Karpas-422 (cell line): Measurements from ENCODE around the gene CDCP1. TPM values are rescaled to one million over a fixed set of nuclear protein-coding genes. Genes with fewer than 3 reads are reported as not detected.

ENCODE experiments used
- DNase-seq: peaks from one replicate; pipeline ENCODE4 v3.0.0-alpha.2; 2015
- H2AFZ ChIP-seq: fragments of 200-600 bp; sonication (generic); 2 replicates; pipeline ENCODE4 v1.6.1; 2014; ENCODE audit warnings: antibody characterized with exemption, low read length, mixed read lengths
- H3K27ac ChIP-seq: fragments of 200-600 bp; sonication (generic); 2 replicates; pipeline ENCODE4 v1.5.1; 2014; ENCODE audit warnings: mild to moderate bottlenecking, low read length, moderate library complexity
- H3K27me3 ChIP-seq: fragments of 200-600 bp; sonication (generic); 2 replicates; pipeline ENCODE4 v1.6.1; 2014; ENCODE audit warnings: low read length, mixed read lengths
- H3K36me3 ChIP-seq: fragments of 200-600 bp; sonication (generic); 2 replicates; pipeline ENCODE4 v1.6.1; 2014; ENCODE audit warnings: low read length, mixed read lengths; ENCODE audit not compliant: insufficient read depth
- H3K4me1 ChIP-seq: fragments of 200-600 bp; sonication (generic); 2 replicates; pipeline ENCODE4 v1.6.1; 2014; ENCODE audit warnings: mild to moderate bottlenecking, low read length, mixed read lengths
- H3K4me2 ChIP-seq: fragments of 200-600 bp; sonication (generic); 2 replicates; pipeline ENCODE4 v1.6.1; 2014; ENCODE audit warnings: low read length, low read depth, mild to moderate bottlenecking; ENCODE audit not compliant: poor library complexity, severe bottlenecking
- H3K4me3 ChIP-seq: fragments of 200-600 bp; sonication (generic); 2 replicates; pipeline ENCODE4 v1.5.1; 2014; ENCODE audit warnings: mild to moderate bottlenecking, antibody characterized with exemption, low read length, mixed read lengths
- H3K79me2 ChIP-seq: fragments of 200-600 bp; sonication (generic); 2 replicates; pipeline ENCODE4 v1.6.1; 2014; ENCODE audit warnings: mild to moderate bottlenecking, low read length, mixed read lengths
- H3K9ac ChIP-seq: fragments of 200-600 bp; sonication (generic); 2 replicates; pipeline ENCODE4 v1.6.0; 2014; ENCODE audit warnings: low read length
- H3K9me2 ChIP-seq: fragments of 200-600 bp; sonication (generic), shearing (Covaris generic); replicated peaks from 2 replicates; pipeline ENCODE4 v1.6.0; 2014; ENCODE audit warnings: mild to moderate bottlenecking, low read length, moderate library complexity; ENCODE audit not compliant: insufficient read depth
- H3K9me3 ChIP-seq: fragments of 300-700, 200-600 bp; sonication (generic); 2 replicates; pipeline ENCODE4 v1.6.1; 2014; ENCODE audit warnings: low read length, mixed read lengths
- H4K20me1 ChIP-seq: fragments of 200-600 bp; sonication (generic); 2 replicates; pipeline ENCODE4 v1.6.1; 2014; ENCODE audit warnings: mild to moderate bottlenecking, antibody characterized with exemption, low read length, low read depth; ENCODE audit not compliant: insufficient read depth
- total RNA-seq: library from RNA; depleted of rRNA; stranded (reverse); fragments of >200 nt; shearing (Covaris generic); gene quantifications from 2 replicates; pipeline ENCODE4 v1.2.3, GENCODE V29; 2014; ENCODE audit warnings: low replicate concordance

CDCP1 gene
- total RNA-seq, 1 experiment from 2014 or later: not detected

DNA sequence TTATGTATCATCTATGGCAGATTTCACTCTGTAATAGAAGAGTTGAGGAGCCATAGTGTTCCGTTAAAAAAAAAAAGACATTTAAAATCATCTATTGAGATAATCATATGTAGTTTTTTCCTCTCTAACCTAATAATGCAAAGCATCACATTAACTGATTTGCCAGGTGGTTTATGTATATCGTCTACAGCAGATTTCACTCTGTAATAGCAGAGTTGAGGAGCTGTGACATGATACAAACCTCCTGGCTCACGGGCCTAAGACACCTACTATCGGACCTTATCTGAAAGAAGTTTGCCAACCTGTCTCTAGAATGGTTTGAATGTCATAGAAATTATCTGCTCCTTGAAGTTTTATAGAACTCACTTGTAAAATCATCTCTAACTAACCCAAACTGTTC is 29.8 kb downstream of the CDCP1 start:
- Histone ChIP-seq H3K4me2 (no peak overlapping the region), H3K27me3 (no peaks in the 10 kb centered on the region), H3K27ac (no peak overlapping the region), H3K4me1 (peaks cover 9% of the 10 kb centered on the region), H2AFZ (no peak overlapping the region), H3K79me2 (no peaks in the 10 kb centered on the region), H3K9ac (no peak overlapping the region), H4K20me1 (no peaks in the 10 kb centered on the region), H3K4me3 (no peak overlapping the region), H3K36me3 (no peaks in the 10 kb centered on the region), H3K9me2 (no peaks in the 10 kb centered on the region), H3K9me3 (no peaks in the 10 kb centered on the region)
- no peak for DNase-seq

DNA sequence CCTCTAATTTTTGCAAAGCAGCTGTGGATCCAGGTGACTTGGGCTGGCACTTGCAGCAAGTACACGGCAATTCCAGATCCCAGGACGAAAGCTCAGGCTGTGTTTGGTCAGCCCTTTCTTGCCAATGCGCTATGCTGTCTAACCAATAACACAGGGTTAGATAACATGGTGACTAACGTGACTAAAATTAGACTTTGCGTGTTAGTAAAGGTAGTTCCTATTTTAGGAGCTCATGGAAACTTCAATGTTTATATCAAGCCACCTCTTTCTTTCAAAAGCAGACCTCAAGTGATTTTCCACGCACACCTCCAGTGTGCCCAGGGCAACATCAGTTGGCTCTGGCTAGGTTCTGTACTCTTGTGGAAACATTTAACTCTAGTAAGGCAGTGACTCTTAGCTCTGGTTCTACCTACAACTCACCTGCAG is 32.5 kb downstream of the CDCP1 start:
- H3K79me2 ChIP-seq: no peaks in the 10 kb centered on the region

DNA sequence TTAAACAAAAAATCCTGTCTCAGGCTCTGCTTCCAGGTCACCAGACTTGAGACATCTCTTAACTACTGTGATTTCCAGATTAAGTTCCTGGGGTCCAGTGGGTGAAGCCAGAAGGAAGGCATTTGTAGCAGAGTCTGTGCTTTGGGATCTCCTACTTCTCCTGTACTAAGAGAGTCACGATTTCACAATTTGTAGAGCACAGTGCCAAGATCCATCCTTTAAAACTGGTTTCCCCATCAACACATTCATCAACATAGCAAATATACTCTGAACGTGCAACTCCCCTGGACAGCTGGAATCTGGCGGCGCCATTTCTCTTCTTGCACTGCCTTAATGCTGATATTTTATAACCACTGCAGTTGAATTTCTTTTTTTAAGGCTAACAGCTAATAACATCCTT is 33.2 kb downstream of the CDCP1 start:
- H2AFZ ChIP-seq: no peak overlapping the region

More for the DNA sequence above, 32.5 kb downstream of the CDCP1 start:
- H3K9ac ChIP-seq: no peak overlapping the region
- no peak overlapping the region for H2AFZ ChIP-seq
- H3K4me3 ChIP-seq: no peak overlapping the region
- DNase-seq: no peak
- no peaks in the 10 kb centered on the region for H4K20me1 ChIP-seq
- H3K9me3 ChIP-seq: no peaks in the 10 kb centered on the region
- no peaks in the 10 kb centered on the region for H3K27me3 ChIP-seq
- peaks cover 9% of the 10 kb centered on the region for H3K4me1 ChIP-seq
- no peak overlapping the region for H3K4me2 ChIP-seq
- no peak overlapping the region for H3K27ac ChIP-seq
- no peaks in the 10 kb centered on the region for H3K9me2 ChIP-seq
- H3K36me3 ChIP-seq: no peaks in the 10 kb centered on the region

DNA sequence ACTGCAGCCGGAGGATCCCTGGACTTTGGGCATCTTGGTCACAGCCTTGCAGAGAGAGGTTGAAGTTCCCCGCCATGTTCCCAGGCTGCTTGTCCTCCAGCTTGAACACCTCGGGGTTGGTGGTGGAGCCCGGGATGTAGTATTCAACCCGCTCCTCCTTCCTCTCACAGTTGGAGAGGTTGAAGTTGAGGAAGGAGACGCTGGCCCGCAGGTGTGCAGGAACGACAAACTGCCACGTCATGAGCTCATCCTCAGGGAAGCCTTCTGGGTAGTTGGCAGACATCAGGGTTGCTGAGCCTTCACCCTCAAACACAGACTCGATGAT is 35.7 kb downstream of the CDCP1 start:
- H3K4me2 ChIP-seq: no peak overlapping the region
- H3K9me3 ChIP-seq: no peaks in the 10 kb centered on the region
- H3K27ac ChIP-seq: no peak overlapping the region
- H2AFZ ChIP-seq: no peak overlapping the region
- DNase-seq: no peak
- no peak overlapping the region for H3K4me3 ChIP-seq
- no peaks in the 10 kb centered on the region for H3K79me2 ChIP-seq
- no peak overlapping the region for H3K9ac ChIP-seq
- no peaks in the 10 kb centered on the region for H3K9me2 ChIP-seq
- no peaks in the 10 kb centered on the region for H4K20me1 ChIP-seq
- no peaks in the 10 kb centered on the region for H3K27me3 ChIP-seq
- H3K36me3 ChIP-seq: no peaks in the 10 kb centered on the region
- peaks cover 2% of the 10 kb centered on the region; the same call in 1 of the 2 replicates for H3K4me1 ChIP-seq

More for the DNA sequence above, 33.2 kb downstream of the CDCP1 start:
- Histone ChIP-seq H4K20me1 (no peaks in the 10 kb centered on the region), H3K9ac (no peak overlapping the region), H3K79me2 (no peaks in the 10 kb centered on the region), H3K27me3 (no peaks in the 10 kb centered on the region), H3K27ac (no peak overlapping the region), H3K4me3 (no peak overlapping the region), H3K9me3 (no peaks in the 10 kb centered on the region), H3K4me2 (no peak overlapping the region), H3K36me3 (no peaks in the 10 kb centered on the region), H3K4me1 (peaks cover 3% of the 10 kb centered on the region), H3K9me2 (no peaks in the 10 kb centered on the region)
- DNase-seq: no peak

DNA sequence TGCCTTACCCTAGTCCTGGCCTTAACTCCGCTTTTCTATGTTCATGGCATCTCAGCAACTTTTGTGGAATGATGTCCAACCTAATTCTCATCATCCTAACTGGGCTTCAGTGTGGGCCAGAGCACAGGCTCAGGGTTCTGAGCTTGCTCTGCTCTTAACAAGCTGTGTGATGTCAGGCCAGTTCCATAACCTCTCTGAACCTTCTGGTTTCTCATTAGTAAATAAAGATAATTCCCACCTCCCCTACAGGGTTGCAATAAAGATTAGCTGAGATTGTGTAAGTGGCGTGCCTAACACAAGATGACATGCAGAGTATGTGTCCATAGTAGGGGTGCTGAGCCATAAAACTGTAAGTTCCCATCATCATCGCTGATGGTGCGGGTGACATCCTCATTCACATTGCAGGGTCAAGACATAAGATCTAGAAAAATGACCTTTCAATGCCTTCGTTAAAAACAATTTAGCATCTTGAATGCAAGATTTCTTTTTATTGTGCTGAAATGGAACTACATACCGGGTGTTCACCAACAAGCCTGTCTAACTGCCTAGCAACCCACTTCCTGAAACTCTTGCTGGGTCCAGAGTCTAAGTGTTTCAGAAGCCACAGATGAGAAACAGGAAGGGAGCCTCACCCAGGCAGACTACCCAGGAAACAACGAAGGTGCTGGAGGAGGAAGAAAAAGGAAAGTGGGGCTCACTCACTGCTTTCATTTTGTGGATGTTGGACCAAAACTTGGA is 36.2 kb downstream of the CDCP1 start:
- DNase-seq: no peak
- no peaks in the 10 kb centered on the region for H3K79me2 ChIP-seq
- no peaks in the 10 kb centered on the region for H3K9me2 ChIP-seq
- no peak overlapping the region for H3K4me2 ChIP-seq
- no peak overlapping the region for H3K4me3 ChIP-seq
- H3K36me3 ChIP-seq: no peaks in the 10 kb centered on the region
- H3K27ac ChIP-seq: no peak overlapping the region
- H3K9me3 ChIP-seq: no peaks in the 10 kb centered on the region
- H3K27me3 ChIP-seq: no peaks in the 10 kb centered on the region
- no peaks in the 10 kb centered on the region for H4K20me1 ChIP-seq
- H2AFZ ChIP-seq: no peak overlapping the region
- H3K9ac ChIP-seq: no peak overlapping the region
- H3K4me1 ChIP-seq: peaks cover 7% of the 10 kb centered on the region

DNA sequence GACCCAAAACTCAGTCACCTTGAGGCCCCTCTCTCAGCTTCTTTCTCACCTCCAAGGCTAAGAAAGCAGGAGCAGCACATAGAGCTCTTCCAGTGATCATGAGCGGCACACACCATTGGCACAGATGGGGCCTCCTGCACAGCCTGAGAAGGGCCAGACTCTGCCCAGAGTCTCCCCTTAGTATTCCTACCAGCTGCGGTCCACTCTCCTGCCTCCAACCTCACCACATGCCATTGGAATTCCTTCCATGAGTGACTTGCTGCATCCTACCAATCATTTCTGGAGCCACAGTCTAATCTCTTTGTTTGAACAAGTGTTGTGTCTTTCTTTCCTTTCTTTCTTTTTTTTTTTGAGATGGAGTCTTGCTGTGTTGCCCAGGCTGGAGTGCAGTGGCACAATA is 39.3 kb downstream of the CDCP1 start:
- Histone ChIP-seq H3K9ac (no peak overlapping the region), H3K27me3 (no peaks in the 10 kb centered on the region), H2AFZ (no peak overlapping the region), H3K9me2 (no peaks in the 10 kb centered on the region), H4K20me1 (no peaks in the 10 kb centered on the region), H3K79me2 (no peaks in the 10 kb centered on the region), H3K4me3 (no peak overlapping the region), H3K4me2 (no peak overlapping the region), H3K36me3 (no peaks in the 10 kb centered on the region), H3K27ac (no peak overlapping the region), H3K9me3 (no peaks in the 10 kb centered on the region), H3K4me1 (peaks cover 23% of the 10 kb centered on the region)
- no peak for DNase-seq

DNA sequence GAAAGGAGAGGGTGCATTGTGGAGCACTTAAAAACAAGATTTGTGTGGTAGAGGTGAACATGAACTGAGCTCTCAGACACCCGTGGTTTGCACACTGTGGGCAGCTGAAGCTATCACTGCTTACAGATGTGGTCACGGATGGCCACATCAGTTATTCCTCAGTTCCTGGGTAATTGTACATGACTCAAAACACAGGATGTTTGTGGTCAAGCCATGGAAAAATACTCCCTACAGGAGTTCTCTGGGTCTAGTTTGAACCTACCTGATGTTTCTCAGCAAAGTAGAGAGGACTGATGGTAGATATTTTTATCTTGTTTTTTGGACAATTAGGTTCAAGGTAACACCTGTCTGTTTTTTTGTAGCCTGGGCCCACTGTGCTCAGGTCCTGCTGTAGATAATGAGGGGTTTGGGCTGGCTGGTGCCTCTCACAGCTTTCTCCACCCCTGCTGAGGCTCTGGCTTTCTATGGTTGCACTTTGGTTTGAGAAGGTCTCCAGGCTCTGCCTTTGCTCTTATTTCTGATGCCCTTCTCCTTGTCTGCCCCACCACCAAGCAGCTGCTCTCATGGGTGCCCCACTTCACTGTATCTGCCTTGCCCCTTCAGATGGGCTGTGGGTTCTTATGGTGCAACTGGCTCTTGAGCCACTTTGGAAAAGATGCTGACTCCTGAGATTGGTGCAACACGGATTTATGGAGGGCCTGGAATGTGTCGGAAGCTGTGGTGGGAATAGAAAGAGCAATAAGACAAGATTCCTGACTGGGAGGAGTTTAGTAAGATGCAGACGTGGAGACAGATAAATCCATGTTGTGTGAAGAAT is 40.1 kb downstream of the CDCP1 start:
- Histone ChIP-seq H3K9me3 (no peaks in the 10 kb centered on the region), H4K20me1 (no peaks in the 10 kb centered on the region), H3K4me1 (peaks cover 23% of the 10 kb centered on the region), H3K4me2 (no peak overlapping the region), H2AFZ (no peak overlapping the region), H3K27me3 (no peaks in the 10 kb centered on the region), H3K36me3 (no peaks in the 10 kb centered on the region), H3K4me3 (no peak overlapping the region), H3K9ac (no peak overlapping the region), H3K27ac (no peak overlapping the region), H3K79me2 (no peaks in the 10 kb centered on the region), H3K9me2 (no peaks in the 10 kb centered on the region)
- no peak for DNase-seq
